Measurements from ENCODE around the gene ZNF138.
"Not testable (repeated sequence)": the region's sequence is repeated elsewhere in the genome, so short reads cannot be mapped to it uniquely, and the experiment has no call there.

The ZNF138 gene

GRCh38 chr7:64794171-64794844 is at the start of gene ZNF138:
Gene ZNF138, plus strand, starts transcription at chr7:64794428. Its CDS starts 141 bp downstream, at chr7:64794569.
- DNase-seq: peak; percentile 88

GRCh38 chr7:64744680-64745079 is 49.5 kb upstream of the ZNF138 start:
- no peak for DNase-seq

- DNase-seq: no peak
Measured at GRCh38 chr7:64747802-64748201, 46.4 kb upstream of the ZNF138 start.

GRCh38 chr7:64753032-64753431 is 41.2 kb upstream of the ZNF138 start:
- no peak for DNase-seq

GRCh38 chr7:64755865-64756264 is 38.4 kb upstream of the ZNF138 start:
- no peak for DNase-seq

- no peak for DNase-seq
Measured at GRCh38 chr7:64758151-64758550, 36.1 kb upstream of the ZNF138 start.

- no peak for DNase-seq
Measured at GRCh38 chr7:64768824-64769223, 25.4 kb upstream of the ZNF138 start.

GRCh38 chr7:64774204-64774842 is 19.9 kb upstream of the ZNF138 start:
- DNase-seq: no peak

GRCh38 chr7:64775289-64775688 is 18.9 kb upstream of the ZNF138 start:
- no peak for DNase-seq

GRCh38 chr7:64784842-64785241 is 9.4 kb upstream of the ZNF138 start:
- not testable (repeated sequence) for DNase-seq

- DNase-seq: no peak
Measured at GRCh38 chr7:64787295-64787694, 6.9 kb upstream of the ZNF138 start.

- DNase-seq: not testable (repeated sequence)
Measured at GRCh38 chr7:64789241-64789640, 5.0 kb upstream of the ZNF138 start.

- no peak for DNase-seq
Measured at GRCh38 chr7:64793106-64793755, 997 bp upstream of the ZNF138 start.

GRCh38 chr7:64795176-64795575 is 948 bp downstream of the ZNF138 start:
- DNase-seq: no peak

- DNase-seq: not testable (repeated sequence)
Measured at GRCh38 chr7:64799169-64799568, 4.9 kb downstream of the ZNF138 start.

- DNase-seq: no peak
Measured at GRCh38 chr7:64802699-64803098, 8.5 kb downstream of the ZNF138 start.

- DNase-seq: no peak
Measured at GRCh38 chr7:64807731-64808365, 13.6 kb downstream of the ZNF138 start.

GRCh38 chr7:64811767-64812166 is 17.5 kb downstream of the ZNF138 start:
- no peak for DNase-seq

- no peak for DNase-seq
Measured at GRCh38 chr7:64830926-64831325, 36.7 kb downstream of the ZNF138 start.

GRCh38 chr7:64832136-64832535 is 37.9 kb downstream of the ZNF138 start:
- no peak for DNase-seq

- DNase-seq: no peak
Measured at GRCh38 chr7:64834989-64835388, 40.8 kb downstream of the ZNF138 start.

- not testable (repeated sequence) for DNase-seq
Measured at GRCh38 chr7:64835856-64836255, 41.6 kb downstream of the ZNF138 start.

GRCh38 chr7:64838051-64838450 is 43.8 kb downstream of the ZNF138 start:
- DNase-seq: not testable (repeated sequence)

- DNase-seq: no peak
Measured at GRCh38 chr7:64838691-64839090, 44.5 kb downstream of the ZNF138 start.
